ENCODE results near the gene NR2F1-AS1. TPM values are rescaled to one million over a fixed set of nuclear protein-coding genes. Genes with fewer than 3 reads are reported as not detected.

The NR2F1-AS1 gene
- total and polyA plus RNA-seq, 9 of the 15 experiments (the other 6 are each of a cell fraction or from before 2014, with no cell fraction given), result not detected

- no peak for ATAC-seq
- Histone ChIP-seq H3K4me2 (ENCODE audit: insufficient read depth, low read length) (no peak overlapping the region), H3K79me2 (ENCODE audit: control insufficient read depth, insufficient read depth, low read length) (no peaks in the 10 kb centered on the region), H3K4me3 (no peak overlapping the region), H3K9me3 (replicated peaks; ENCODE audit: control insufficient read depth, insufficient read depth, low read depth, low read length) (no peaks in the 10 kb centered on the region), H3K9ac (ENCODE audit: insufficient read depth in 1 of 2, low read depth in 2 of 2, low read length in 2 of 2) (no peak overlapping the region), H4K20me1 (replicated peaks; ENCODE audit: control insufficient read depth, insufficient read depth, low read length) (no peaks in the 10 kb centered on the region), H3K36me3 (ENCODE audit: control insufficient read depth, insufficient read depth, low read length) (no peaks in the 10 kb centered on the region), H3K27ac (ENCODE audit: extremely low read depth, low read depth, low read length) (no peak overlapping the region), H3K27me3 (ENCODE audit: control insufficient read depth in 2 of 2, insufficient read depth in 2 of 2, low read length in 2 of 2) (peaks cover 3 to 28% of the 10 kb centered on the region in 2 experiments; a peak in 3 of 5 replicates), H3K9me1 (ENCODE audit: control insufficient read depth, insufficient read depth, low read length) (no peaks in the 10 kb centered on the region), H2AFZ (ENCODE audit: low read depth, low read length) (no peak overlapping the region), H3K4me1 (replicated peaks in 1 of 2; ENCODE audit: control insufficient read depth in 2 of 2, insufficient read depth in 2 of 2, low read length in 2 of 2) (peaks cover 0 to 2% of the 10 kb centered on the region in 2 experiments; a peak in 1 of 5 replicates)
- in situ Hi-C loops (cut with MboI) (no loop called here), intact Hi-C loops (cut with micrococcal nuclease) (no loop called here)
- BruUV-seq (replicated peaks), result no TSS peak
- FAIRE-seq, result no peak
- DNase-seq (ENCODE audit: extremely low read depth in 1 of 4, low spot score in 3 of 4), result no peak
- CTCF ChIA-PET (ENCODE audit: low intra/inter-chr PET ratio), result no interaction called here
- TF ChIP-seq NKRF (IDR thresholded peaks at IDR 0.05; ENCODE audit: borderline replicate concordance) (no peak), SAFB2 (IDR thresholded peaks at IDR 0.05; ENCODE audit: borderline replicate concordance, low read depth, low read length, severe bottlenecking) (no peak), HES1 (IDR thresholded peaks at IDR 0.05; ENCODE audit: low read depth) (no peak), BCOR (IDR thresholded peaks at IDR 0.05) (no peak)
- WGBS (ENCODE audit: insufficient coverage, low coverage, missing lambda C conversion rate), result 0% methylated on average over 8 of the region's 8 CpGs
- POLR2A ChIA-PET, result no interaction called here
These were observed 19.5 kb upstream of the NR2F1-AS1 start for GRCh38 chr5:93600409-93601070.

All from K562 (cell line).